ENCODE results near the gene PRDM11.

- TF ChIP-seq CTCF (IDR thresholded peaks at IDR 0.05): no peak
- no peak for TF ChIP-seq EP300 (IDR thresholded peaks at IDR 0.05)
- no peak for TF ChIP-seq POLR2A (IDR thresholded peaks at IDR 0.05)
- TF ChIP-seq POLR2AphosphoS5 (IDR thresholded peaks at IDR 0.05): no peak
Measured at GRCh38 chr11:45145083-45145378, 1.4 kb upstream of the PRDM11 start.
